Subcutaneous adipose tissue (tissue), 4 donors: ENCODE data around the gene TXNRD1. TPM values are rescaled to one million over a fixed set of nuclear protein-coding genes. Genes with fewer than 3 reads are reported as not detected.

ENCODE experiments used
- total RNA-seq, 4 donors: library from RNA; depleted of rRNA; stranded (reverse); fragments of >200 nt; gene quantifications; one replicate each; pipeline ENCODE4 v1.1.0, GENCODE V29; 2016
- TF ChIP-seq, protein P1 (sequence below): fragments of 450-650 bp; IDR thresholded peaks from one replicate; pipeline ENCODE4 v1.5.1; 2016; ENCODE audit warnings: low read depth, mild to moderate bottlenecking, control low read depth, antibody characterized with exemption, moderate library complexity

TXNRD1 gene
- total RNA-seq, 4 donors from 2014 or later = 76.2 to 122 (median 83.3) TPM

DNA sequence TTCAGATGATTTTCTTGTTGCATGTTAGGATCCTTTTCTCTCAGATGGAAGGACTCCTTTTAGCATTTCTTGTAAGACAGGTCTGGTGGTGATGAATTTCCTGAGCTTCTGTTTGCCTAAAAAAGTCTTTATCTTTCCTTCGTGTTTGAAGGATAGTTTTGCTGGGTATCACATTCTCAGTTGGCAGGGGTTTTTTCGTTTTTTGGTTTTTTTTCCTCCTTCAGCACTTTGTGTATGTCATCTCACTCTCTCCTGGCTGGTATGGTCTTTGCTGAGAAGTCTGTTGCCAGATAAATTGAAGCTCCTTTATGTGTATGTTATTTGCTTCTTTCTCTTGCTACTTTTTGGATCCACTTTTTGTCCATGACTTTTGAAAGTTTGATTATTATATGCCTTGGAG lies 15.6 kb upstream of the TXNRD1 start:
- TF ChIP-seq, protein P1, sequence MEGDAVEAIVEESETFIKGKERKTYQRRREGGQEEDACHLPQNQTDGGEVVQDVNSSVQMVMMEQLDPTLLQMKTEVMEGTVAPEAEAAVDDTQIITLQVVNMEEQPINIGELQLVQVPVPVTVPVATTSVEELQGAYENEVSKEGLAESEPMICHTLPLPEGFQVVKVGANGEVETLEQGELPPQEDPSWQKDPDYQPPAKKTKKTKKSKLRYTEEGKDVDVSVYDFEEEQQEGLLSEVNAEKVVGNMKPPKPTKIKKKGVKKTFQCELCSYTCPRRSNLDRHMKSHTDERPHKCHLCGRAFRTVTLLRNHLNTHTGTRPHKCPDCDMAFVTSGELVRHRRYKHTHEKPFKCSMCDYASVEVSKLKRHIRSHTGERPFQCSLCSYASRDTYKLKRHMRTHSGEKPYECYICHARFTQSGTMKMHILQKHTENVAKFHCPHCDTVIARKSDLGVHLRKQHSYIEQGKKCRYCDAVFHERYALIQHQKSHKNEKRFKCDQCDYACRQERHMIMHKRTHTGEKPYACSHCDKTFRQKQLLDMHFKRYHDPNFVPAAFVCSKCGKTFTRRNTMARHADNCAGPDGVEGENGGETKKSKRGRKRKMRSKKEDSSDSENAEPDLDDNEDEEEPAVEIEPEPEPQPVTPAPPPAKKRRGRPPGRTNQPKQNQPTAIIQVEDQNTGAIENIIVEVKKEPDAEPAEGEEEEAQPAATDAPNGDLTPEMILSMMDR = no peak

DNA sequence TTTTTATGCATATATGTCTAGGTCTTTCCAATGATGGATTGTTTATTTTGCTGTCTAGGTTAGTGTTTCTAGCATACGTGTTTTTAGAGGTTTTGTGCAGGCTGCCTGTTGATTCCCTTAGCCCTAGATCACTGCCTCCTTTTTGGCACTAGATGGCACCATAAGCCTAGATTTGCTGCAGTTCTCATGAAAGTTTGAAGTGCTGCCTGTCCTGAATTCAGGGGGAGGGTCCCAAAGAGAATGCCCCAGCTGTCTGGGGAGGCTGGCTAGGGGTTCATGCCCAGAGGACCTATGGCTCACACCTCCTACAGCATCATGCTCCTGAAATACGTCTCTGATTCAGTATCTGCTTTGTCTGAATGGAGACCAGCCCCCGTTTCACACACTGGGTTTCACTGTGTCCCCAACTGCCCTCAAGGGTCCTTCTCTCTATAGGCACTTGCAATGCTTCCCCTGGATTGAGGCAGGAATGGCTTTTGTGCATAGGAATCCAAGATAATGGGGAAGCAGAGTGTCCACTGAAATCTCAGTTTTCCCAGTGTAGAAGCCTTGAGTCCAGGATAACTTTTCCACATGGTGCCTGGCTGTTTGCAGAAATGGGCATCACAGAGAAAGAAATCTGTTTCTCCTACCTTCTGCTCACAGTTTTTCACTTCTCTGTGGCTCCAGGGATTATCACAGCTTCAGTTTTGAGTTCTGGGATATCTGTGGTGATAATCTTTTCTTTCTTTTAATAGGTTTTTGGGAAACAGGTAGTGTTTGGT lies 14.2 kb upstream of the TXNRD1 start:
- TF ChIP-seq, protein P1 = no peak

DNA sequence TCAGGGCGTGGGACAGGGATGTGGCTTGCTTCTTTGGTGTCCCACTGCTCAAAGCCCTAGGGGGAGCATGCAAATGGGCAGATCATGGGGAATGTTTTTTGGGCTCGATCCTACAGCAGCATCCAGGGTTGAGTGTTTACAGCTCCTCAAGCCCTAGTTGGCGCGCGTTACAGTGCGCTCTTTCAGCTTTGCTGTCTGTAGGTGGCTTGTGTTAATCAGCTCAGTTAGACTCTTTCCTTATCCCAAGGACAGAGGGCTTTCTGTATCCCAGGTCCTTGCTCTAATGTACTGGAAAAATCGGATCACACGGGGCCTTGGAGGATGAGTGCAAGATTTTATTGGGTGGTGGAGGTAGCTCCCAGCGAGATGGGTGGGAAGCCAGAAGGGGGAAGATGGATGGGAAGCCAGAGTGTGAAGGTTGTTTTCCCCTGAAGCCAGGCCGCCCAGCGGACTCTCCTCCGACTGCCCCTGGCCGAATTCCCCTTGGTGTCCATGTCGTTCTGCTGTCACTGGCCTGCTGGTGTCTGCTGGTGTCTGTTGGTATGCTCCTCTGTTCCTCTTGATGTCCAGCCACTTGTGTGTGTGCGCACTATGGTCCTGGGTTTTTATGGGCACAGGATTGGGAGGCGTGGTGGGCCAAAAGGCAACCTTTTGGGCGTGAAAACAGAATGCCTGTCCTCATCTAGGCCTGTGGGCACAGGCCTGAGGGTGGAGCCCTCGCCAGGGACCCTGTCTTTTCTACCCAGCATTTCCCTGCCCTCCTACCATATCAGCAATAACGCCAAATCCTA lies 10.7 kb upstream of the TXNRD1 start:
- TF ChIP-seq, protein P1 = no peak

DNA sequence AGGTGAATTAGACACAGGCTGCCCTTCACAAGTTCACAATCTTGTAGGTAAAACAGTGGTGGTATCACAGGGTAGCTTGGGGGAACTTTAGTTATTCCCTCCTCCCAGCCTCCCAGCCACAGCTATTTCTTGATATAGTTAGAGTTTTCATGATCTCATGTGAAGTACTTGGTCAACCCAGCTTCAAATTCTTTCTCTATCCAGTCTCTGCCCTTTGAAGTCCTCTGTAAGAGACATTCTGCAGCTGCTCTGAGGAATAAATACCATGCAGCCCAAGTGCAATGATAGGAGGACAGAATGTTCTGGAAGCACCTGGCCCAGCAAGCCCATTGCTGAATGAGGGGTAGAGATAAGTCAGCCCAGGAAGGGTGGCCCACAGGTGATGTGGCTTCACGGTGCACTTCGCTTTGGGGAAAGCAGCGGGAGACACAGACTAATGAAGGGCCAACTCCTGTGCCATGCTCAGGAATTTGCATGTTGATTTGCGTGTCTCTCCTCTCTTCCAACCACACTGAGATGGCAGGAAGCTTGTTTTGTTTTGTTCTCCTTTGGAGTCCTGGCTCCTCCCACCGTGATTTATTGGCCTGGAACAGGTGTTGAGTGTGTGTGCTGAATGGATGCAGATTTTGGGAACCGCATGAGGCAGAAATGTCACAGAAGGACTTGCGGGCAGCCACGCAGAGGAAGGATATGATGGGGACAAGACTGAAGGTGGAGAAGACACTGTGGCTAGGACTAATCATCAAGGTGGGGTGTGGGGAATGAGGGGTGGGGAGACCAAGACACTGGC lies 8.0 kb upstream of the TXNRD1 start:
- TF ChIP-seq, protein P1 = no peak

DNA sequence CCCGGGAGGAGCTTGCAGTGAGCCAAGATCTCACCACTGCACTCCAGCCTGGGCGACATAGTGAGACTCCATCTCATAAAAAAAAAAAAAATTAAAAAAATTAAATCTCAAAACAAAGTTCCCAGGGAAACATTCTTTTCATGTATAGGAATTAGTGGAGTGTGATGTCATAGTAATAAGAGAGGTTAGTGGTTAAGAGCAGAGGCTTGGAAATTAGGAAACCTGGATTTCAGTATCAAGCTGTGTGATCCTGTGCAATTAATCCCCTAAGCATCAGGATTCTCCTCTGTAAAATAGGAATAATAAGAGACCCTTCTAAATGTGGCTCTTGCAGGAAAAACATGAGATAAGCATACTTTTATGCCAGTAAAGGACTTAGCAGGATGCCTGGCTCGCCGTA lies 3.1 kb upstream of the TXNRD1 start:
- TF ChIP-seq, protein P1 = no peak

DNA sequence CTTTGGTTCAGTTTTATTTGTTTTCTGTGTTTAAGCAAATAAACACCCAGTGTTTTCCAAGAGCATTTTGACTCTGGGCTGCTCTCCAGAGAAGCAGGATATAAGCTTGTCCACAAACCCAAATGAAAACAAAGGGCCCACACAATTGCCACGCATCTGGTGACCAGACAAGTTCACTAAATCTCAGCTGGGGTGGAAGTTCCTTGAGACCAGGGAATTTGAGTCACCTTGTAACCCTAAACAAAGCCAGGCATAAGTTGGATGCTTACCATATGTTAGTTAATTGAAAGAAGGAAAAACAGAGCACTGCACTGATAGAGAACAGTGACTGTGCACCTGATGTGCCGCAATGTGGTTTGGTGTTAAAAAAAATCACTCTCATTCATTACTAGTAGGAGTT lies 1.6 kb upstream of the TXNRD1 start:
- TF ChIP-seq, protein P1 = no peak

DNA sequence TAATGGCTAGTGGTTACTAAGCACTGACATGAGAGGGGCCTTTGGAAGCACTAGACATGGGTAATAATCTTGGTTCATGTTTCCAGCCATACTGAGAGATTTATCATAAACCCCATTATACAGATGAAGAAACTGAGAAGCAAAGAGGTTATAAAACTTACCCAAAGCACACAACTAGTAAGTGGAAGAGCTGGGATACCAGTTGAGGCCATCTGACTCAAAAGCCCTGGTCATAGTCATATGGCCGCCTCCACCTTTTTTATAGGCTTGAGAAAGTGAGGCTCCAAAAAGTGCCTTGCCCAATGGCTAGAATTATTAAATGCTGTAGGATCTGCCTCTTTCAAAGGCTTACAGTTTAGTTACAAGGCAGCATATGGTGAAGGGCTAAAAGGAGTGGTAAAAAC lies 944 bp downstream of the TXNRD1 start:
- TF ChIP-seq, protein P1 = no peak
